Medulla oblongata (tissue), 1 donor: ENCODE data around the gene MRPL14.

ENCODE experiments used
- DNase-seq: peaks from one replicate; pipeline ENCODE4 v3.0.0-alpha.2; 2015; ENCODE audit errors: extremely low spot score

Gene MRPL14

GRCh38 chr6:44127186-44128019 is at the start of gene MRPL14, which contains the start of gene TMEM63B:
Gene MRPL14 (minus strand): TSS chr6:44127452. CDS start chr6:44116611, 10,841 bp downstream.
Gene TMEM63B (plus strand): TSS chr6:44127554. CDS start chr6:44134585, 7,031 bp downstream.
- peak; percentile 90 for DNase-seq

GRCh38 chr6:44176130-44176761 is 49.0 kb upstream of the MRPL14 start:
- DNase-seq, result no peak

GRCh38 chr6:44172731-44173500 is 45.7 kb upstream of the MRPL14 start:
- DNase-seq, result peak; percentile 87

- no peak for DNase-seq
Observed at GRCh38 chr6:44171899-44172546, 44.8 kb upstream of the MRPL14 start.

- no peak for DNase-seq
Observed at GRCh38 chr6:44169886-44170570, 42.8 kb upstream of the MRPL14 start.

- DNase-seq, result no peak
Observed at GRCh38 chr6:44169154-44169553, 41.9 kb upstream of the MRPL14 start.

- DNase-seq, result no peak
Observed at GRCh38 chr6:44167567-44167966, 40.3 kb upstream of the MRPL14 start.

GRCh38 chr6:44166591-44167184 is 39.4 kb upstream of the MRPL14 start:
- no peak for DNase-seq

- DNase-seq, result no peak
Observed at GRCh38 chr6:44166116-44166515, 38.9 kb upstream of the MRPL14 start.

- DNase-seq, result no peak
Observed at GRCh38 chr6:44162876-44163625, 35.8 kb upstream of the MRPL14 start.

GRCh38 chr6:44161997-44162338 is 34.7 kb upstream of the MRPL14 start:
- DNase-seq, result no peak

- no peak for DNase-seq
Observed at GRCh38 chr6:44158770-44159228, 31.5 kb upstream of the MRPL14 start, which contains the start of gene CAPN11. Gene CAPN11 (plus strand): TSS chr6:44158820. CDS start chr6:44158849, 29 bp downstream.

- no peak for DNase-seq
Observed at GRCh38 chr6:44157152-44157521, 29.9 kb upstream of the MRPL14 start.

- no peak for DNase-seq
Observed at GRCh38 chr6:44156494-44157151, 29.4 kb upstream of the MRPL14 start.

- no peak for DNase-seq
Observed at GRCh38 chr6:44154067-44154466, 26.8 kb upstream of the MRPL14 start.

- DNase-seq, result no peak
Observed at GRCh38 chr6:44152533-44152932, 25.3 kb upstream of the MRPL14 start.

- no peak for DNase-seq
Observed at GRCh38 chr6:44152109-44152461, 24.8 kb upstream of the MRPL14 start.

GRCh38 chr6:44151348-44152108 is 24.3 kb upstream of the MRPL14 start:
- peak; percentile 50 for DNase-seq
